Amniotic epithelial cell (primary cell): ENCODE results near the gene PXYLP1.

ENCODE experiments used
- DNase-seq: peaks from one replicate; pipeline ENCODE4 v3.0.0-alpha.2; 2010; ENCODE audit warnings: low read depth

Gene PXYLP1

DNA sequence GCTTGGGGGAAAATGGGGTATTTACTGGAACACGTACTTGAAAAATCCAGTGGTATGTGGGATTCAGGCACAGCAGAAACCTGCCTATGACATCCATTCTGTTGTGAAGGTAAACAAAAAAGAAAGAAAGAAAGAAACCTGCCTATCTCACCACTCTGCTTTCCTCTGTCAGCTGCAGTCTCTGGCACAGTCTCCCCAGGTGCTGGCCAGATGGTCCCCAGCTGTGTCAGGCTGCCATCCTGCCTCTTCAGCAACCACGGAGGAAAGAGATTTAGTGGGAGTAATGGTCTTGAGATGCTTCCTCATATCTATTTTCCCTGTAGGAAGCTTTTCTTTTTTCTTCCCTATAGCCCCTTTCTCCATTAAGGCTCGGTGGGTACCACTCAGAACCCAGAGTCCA is 2.5 kb upstream of the PXYLP1 start:
- no peak for DNase-seq

DNA sequence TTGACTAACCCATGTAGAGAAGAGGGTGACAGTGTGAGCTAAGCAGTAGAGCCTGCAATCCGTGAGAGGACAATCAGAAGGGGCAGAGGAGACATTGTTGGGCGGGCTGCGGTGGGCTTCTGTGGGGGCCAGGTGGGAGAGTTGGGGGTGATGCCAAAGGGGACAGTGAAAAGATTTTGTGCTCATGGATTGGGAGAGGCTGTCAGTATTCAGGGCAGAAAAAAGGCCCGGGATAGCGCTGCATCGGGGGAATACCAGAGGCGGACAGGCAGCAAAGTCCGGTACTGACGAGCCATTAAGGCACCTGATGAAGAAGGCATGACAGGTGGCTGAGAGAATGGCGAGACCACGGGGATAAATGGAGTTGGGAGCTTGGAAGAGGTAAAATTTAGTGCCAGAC is 1.3 kb upstream of the PXYLP1 start:
- no peak for DNase-seq

- no peak for DNase-seq
These were observed 563 bp downstream of the PXYLP1 start for GRCh38 chr3:141231952-141232823.

DNA sequence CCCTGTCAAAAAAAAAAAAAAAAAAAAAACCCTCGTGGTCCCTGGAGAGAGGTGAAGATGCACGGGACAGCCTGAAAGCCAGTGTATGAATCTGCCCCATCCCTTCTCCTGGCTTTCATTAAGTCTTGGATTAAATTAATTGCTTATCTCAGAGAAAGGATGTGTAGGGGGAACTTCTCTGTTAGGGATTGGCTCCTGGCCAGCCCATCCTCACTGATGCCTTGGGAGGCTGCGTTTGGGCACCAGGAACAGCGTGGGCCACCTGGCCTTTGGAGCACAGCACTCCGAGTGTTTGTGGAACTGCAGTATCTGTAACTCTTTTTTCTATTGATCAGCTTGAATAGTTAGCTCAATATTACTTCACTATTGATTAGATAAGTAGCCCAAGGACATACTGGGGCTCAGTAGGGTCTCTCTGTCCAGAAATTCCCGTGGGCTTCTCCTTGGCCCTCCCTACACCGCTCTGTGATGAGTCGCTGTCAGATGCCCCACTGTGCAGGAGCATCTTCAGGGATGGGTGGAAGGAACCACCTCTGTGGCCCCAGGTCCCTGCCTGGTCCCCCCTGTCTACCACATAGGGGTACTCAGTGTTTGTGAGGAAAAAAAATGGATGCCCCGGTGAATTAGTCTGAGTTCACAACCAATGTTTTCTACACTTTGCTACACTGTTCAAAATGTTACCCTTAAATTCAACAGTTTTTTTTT is 2.0 kb downstream of the PXYLP1 start:
- DNase-seq = no peak

DNA sequence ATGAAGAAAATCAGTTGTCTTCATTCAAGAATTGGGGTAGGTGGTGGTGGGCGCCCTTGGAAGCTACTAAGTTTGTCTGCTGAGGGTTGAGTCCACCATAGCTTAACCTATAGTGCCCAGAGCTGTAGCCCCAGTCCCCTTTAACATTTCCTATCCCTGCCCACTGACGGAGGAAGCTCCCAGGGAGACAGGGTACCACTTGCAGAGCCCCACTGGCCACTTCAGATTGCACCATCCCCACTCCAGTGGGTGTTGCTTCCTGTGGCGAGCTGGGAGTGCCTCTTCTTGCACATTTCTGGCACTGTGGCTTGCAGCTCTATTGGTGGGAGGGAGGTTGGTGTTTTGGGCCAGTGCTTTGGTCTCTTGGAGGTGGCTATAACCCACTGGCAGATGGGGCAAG is 2.7 kb downstream of the PXYLP1 start:
- no peak for DNase-seq

- DNase-seq = no peak
These were observed 4.1 kb downstream of the PXYLP1 start for GRCh38 chr3:141235661-141236171.

DNA sequence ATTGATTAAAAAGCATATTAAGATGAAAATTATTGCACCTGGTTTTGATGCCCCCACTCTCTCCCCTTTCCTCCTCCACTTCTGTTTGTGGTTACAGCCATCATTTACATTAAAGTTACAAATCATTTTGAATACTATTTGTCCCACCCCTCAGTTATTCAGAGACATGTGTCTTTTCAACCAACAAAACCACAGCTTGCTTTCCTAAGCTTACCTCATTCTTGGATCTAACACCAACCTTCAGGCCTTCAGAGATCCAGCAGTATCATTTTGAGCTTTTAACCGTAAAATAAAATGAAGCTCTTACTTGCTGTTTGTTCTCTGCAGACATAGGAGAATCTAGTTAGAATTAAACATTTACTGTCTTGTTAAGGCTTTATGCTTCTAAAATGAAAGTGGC is 4.7 kb downstream of the PXYLP1 start:
- no peak for DNase-seq

GRCh38 chr3:141237701-141238521 is 6.3 kb downstream of the PXYLP1 start:
- DNase-seq = peak; percentile 75

DNA sequence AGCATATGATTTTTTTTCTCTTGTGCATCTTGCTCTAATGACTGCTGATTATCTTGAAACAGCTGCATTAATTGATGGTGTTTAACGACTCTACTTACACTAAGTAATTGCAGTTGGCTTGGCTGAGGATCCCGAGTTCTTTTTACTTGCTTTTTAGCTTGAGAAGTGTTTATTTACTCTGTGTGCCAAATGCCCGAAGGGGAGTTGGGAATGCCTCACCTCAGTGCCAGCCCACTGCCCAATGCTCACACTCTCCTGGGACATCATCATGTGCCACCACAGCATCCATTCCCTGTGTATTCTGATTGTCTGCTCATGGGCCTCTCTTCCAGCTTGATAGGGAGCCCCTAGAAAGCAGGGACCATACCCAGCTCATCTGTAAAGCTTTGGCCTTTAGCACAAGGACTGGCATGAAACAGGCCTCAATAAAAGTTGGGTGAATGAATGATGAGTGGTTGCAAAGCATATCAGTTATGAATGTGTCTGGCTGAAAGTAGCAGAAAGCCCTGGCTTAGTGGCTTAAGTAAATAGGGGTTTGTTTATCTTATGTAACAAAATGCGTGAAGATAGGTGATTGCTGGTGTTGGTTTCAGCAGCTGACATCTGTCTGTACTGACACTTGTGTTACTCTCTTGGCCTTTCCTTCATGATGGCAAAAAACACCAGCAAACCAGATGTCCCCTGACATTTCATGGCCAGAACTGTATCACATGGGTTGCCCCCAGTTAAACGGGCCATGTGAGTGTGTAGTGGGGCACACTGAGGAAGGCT is 8.1 kb downstream of the PXYLP1 start:
- peak; percentile 38 for DNase-seq

DNA sequence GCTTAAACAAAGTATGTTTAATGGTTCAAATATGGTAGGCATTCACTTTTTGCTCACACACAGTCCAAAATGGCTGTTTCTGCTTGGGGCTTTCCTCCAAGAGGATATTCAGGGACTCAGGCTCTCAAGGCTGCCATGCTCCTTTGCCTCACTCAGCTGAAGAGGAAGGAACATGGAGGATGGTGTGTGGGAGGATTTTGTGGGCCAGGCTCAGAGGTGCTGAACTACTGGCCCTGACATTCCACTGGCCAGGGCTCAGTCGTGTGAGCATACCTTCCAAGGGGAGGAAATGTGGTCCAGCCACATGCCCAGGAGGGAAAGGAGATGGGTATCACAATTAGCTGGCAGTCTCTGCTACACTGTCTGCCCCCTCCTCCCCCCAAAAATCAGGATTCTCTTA is 8.7 kb downstream of the PXYLP1 start:
- peak; percentile 67 for DNase-seq

- DNase-seq = peak; percentile 64
These were observed 9.3 kb downstream of the PXYLP1 start for GRCh38 chr3:141240687-141241615.

- no peak for DNase-seq
These were observed 10.2 kb downstream of the PXYLP1 start for GRCh38 chr3:141241616-141242376.

DNA sequence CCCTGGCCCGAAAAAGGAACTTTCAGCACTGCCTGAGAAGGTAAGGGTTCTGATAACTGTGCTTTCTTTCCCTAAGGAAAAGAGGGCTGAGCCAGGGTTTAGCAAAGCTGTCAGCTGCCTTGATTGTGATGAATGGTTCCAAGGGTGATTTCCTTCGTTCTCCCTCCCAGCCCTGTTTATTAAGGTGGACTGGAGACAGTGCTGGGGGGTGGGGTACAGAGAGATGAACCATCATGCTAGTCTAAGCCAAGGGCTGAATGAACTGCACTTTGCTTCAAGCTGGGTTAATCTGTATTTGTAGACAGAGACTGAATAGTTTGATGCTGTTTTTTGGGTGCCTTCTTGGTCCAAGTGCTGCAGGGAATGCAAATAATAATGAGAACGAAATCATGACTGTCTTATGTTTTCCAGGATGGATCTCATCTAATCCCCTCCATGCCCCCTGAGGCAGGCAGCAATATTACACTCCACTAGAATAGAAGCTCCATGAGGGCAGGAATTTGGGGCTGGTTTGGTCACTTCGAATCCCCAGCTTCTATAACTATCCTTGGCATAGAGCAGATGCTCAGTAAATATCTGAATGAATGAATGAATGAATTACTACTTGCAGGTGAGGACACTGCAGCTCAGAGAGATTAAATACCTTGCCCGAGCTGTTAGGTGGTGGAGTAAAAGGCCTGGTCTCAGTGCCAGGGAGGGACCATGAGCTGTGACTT is 10.9 kb downstream of the PXYLP1 start:
- peak; percentile 33 for DNase-seq

- peak; percentile 46 for DNase-seq
These were observed 11.7 kb downstream of the PXYLP1 start for GRCh38 chr3:141243271-141243707.

DNA sequence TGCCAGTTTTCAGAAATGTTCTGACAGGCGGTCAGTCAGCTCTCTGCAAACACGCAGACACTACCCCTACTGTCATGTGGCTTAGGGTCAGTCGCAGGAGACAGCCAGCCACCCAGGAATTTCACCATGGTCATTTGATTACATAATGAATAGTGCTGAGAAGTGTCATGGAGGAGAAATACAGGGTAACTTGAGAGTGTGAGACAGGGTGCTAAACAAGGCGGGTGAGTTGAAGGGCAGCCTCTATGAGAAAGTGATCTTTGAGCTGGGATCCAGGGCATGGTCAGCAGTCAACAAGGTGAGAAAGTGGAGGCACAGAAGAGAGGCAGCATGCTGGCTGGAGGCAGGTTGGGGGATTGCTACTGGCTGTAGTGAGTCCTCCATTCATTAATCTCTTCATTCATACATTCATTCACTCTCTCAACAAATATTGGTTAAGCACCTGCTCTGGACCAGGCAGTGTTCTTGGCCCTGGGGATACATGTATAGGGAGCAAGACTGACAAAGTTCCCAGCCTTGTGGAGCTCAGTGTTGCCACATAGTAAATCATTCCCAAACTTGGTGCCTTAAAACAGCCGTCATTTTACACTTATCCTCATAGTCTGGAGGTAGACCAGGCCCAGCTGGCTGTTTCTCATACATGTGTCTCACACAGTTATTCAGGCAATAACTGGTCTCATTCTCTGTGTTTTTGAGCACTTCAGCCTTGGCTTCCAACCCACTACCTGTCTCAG is 14.8 kb downstream of the PXYLP1 start:
- DNase-seq = no peak

DNA sequence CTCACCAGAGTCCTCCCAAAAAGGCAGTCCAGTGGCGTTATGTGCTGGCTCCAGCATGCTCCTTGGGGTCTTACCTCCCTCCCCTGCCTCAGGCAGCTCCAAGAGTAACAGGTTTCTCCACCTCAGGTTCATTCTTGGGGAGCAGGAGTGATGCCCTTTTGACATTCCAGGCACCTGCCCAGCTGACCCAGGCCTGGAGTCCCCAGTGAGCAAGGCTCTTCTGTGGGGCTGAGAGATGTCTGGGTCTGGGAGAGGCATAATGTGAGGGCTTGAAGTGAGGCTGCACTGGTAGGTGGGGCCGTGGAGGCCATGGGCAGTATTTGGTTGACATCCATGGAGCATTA is 15.3 kb downstream of the PXYLP1 start:
- DNase-seq = no peak

DNA sequence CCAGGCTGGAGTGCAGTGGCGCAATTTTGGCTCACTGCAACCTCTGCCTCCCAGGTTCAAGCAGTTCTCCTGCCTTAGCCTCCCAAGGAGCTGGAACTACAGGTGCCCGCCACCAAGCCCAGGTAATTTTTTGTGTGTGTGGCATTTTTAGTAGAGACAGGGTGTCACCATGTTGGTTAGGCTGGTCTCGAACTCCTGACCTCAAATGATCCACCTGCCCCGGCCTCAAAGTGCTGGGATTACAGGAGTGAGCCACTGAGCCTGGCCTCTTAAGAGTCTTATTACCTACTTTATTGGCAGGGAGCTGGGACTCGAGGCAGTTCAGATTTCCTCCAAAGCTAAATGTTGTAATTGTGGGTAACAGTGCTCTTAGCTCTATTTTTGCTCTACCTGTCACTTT is 16.4 kb downstream of the PXYLP1 start:
- no peak for DNase-seq

DNA sequence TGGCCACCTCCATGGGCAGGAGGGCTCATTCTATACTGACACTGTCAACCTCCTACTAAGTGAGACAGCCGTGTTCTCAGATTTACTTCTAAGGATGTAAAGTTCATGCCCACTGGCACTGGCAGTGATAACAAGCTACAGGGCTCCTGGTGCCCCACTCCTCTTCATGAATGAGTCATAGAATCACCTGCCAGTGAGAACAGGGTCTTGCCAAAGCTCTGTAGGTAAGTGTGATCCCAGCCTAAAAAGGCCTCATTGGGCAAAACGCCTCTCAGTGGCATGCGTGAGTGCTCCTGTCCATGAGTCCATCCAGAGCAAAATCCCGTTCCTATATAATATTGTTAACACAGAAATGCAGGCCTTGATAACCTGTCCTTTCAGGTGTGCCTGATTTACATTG is 17.4 kb downstream of the PXYLP1 start:
- DNase-seq = no peak
